H1 (cell line): ENCODE measurements around the gene FXR2. TPM values are rescaled to one million over a fixed set of nuclear protein-coding genes. Genes with fewer than 3 reads are reported as not detected.

Experiments used
- CHD7 ChIP-seq: fragments of 300-600 bp; sonication (generic); IDR thresholded peaks from 2 replicates; pipeline ENCODE4 v1.7.1; 2012; ENCODE audit warnings: low read length, moderate library complexity, mild to moderate bottlenecking, inconsistent platforms; ENCODE audit not compliant: insufficient replicate concordance
- EZH2 ChIP-seq: fragments of 200-600 bp; sonication (generic); IDR thresholded peaks from 2 replicates; pipeline ENCODE4 v1.7.1; 2012; ENCODE audit warnings: low read depth, mild to moderate bottlenecking, moderate library complexity, low read length, inconsistent platforms; ENCODE audit not compliant: severe bottlenecking
- SP1 ChIP-seq: IDR thresholded peaks from 2 replicates; pipeline ENCODE4 v1.6.1; 2011; ENCODE audit warnings: low read depth, low read length
- YY1 ChIP-seq: IDR thresholded peaks from 2 replicates; pipeline ENCODE4 v1.6.1; 2011; ENCODE audit warnings: low read depth, mild to moderate bottlenecking, low read length
- ZNF274 ChIP-seq: IDR thresholded peaks from 2 replicates; pipeline ENCODE4 v1.7.0; 2012; ENCODE audit warnings: low read length, borderline replicate concordance; ENCODE audit errors: extremely low read depth
- polyA plus RNA-seq, 7 experiments: library from polyadenylated mRNA; depleted of rRNA in 3 of 7; stranded (reverse) in 5 of 7; unstranded in 2 of 7; fragments of >200 nt in 5 of 7; fragments of 200-250 nt in 2 of 7; gene quantifications; 1 replicate in 5 of 7; 2 replicates in 1 of 7; 4 replicates in 1 of 7; pipeline versions ENCODE4 v1.2.1 to v1.2.3, GENCODE V29; 2011 to 2013; ENCODE audit warnings: missing spikeins in 2 of 7, mixed read lengths in 2 of 7
- total RNA-seq: library from RNA; stranded (reverse); fragmentation: NEBNext Ultra II Directional; extraction: Animal tissue kit (Norgen Biotek cat#: 25700); gene quantifications from 2 replicates; pipeline ENCODE4 v1.2.1, GENCODE V29; 2021
- TF ChIP-seq, protein P1 (sequence below), 3 experiments: IDR thresholded peaks; 1 replicate in 2 of 3; 2 replicates in 1 of 3; pipeline versions ENCODE4 v1.5.1 to v1.6.1; 2011; ENCODE audit warnings: low read length in 3 of 3, mild to moderate bottlenecking in 3 of 3, inconsistent platforms in 2 of 3, low read depth in 1 of 3, moderate library complexity in 1 of 3; ENCODE audit not compliant: insufficient read depth in 1 of 3; ENCODE audit errors: control extremely low read depth in 1 of 3

Gene FXR2
- total and polyA plus RNA-seq, 2 of the 8 experiments (the other 6 are each of a cell fraction or from before 2014, with no cell fraction given): 26.2 to 44.0 TPM

GRCh38 chr17:7627250-7628121 lies 12.8 kb upstream of the FXR2 start, which contains the start of gene SAT2 (continued):
- TF ChIP-seq CHD7 (no peak), EZH2 (no peak), SP1 (peak; percentile 76; the same call in 1 of the 2 replicates), ZNF274 (no peak), YY1 (0 out of 2 replicates have a peak, but pooled peaks have one; percentile 2)
- TF ChIP-seq, protein P1, sequence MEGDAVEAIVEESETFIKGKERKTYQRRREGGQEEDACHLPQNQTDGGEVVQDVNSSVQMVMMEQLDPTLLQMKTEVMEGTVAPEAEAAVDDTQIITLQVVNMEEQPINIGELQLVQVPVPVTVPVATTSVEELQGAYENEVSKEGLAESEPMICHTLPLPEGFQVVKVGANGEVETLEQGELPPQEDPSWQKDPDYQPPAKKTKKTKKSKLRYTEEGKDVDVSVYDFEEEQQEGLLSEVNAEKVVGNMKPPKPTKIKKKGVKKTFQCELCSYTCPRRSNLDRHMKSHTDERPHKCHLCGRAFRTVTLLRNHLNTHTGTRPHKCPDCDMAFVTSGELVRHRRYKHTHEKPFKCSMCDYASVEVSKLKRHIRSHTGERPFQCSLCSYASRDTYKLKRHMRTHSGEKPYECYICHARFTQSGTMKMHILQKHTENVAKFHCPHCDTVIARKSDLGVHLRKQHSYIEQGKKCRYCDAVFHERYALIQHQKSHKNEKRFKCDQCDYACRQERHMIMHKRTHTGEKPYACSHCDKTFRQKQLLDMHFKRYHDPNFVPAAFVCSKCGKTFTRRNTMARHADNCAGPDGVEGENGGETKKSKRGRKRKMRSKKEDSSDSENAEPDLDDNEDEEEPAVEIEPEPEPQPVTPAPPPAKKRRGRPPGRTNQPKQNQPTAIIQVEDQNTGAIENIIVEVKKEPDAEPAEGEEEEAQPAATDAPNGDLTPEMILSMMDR (IDR thresholded peaks at IDR 0.05; ENCODE audit: control extremely low read depth in 1 of 3, insufficient read depth in 1 of 3, low read depth in 1 of 3, low read length in 3 of 3): no peak
